DMS153 (cell line): ENCODE measurements around the gene KLHL3.

Experiments
- DNase-seq: peaks from one replicate; lab custom pipeline; 2025; lab: John Stamatoyannopoulos, UW

Gene KLHL3

GRCh38 chr5:137708796-137709559 is 26.9 kb downstream of the KLHL3 start:
- DNase-seq, result no peak

GRCh38 chr5:137708062-137708461 is 27.8 kb downstream of the KLHL3 start:
- DNase-seq, result no peak

GRCh38 chr5:137706841-137707240 is 29.0 kb downstream of the KLHL3 start:
- DNase-seq, result no peak

- DNase-seq, result no peak
These were observed 30.8 kb downstream of the KLHL3 start for GRCh38 chr5:137705106-137705505.

GRCh38 chr5:137703565-137703964 is 32.3 kb downstream of the KLHL3 start:
- no peak for DNase-seq

- no peak for DNase-seq
These were observed 35.6 kb downstream of the KLHL3 start for GRCh38 chr5:137700282-137700680.

- no peak for DNase-seq
These were observed 36.3 kb downstream of the KLHL3 start for GRCh38 chr5:137699336-137700281.

- no peak for DNase-seq
These were observed 39.4 kb downstream of the KLHL3 start for GRCh38 chr5:137696481-137696880.

- no peak for DNase-seq
These were observed 40.0 kb downstream of the KLHL3 start for GRCh38 chr5:137695651-137696428.

- no peak for DNase-seq
These were observed 41.8 kb downstream of the KLHL3 start for GRCh38 chr5:137693951-137694721.

GRCh38 chr5:137693307-137693950 is 42.5 kb downstream of the KLHL3 start:
- DNase-seq, result no peak

GRCh38 chr5:137689306-137689705 is 46.6 kb downstream of the KLHL3 start:
- no peak for DNase-seq

- DNase-seq, result no peak
These were observed 47.6 kb downstream of the KLHL3 start for GRCh38 chr5:137688210-137688840.

- no peak for DNase-seq
These were observed 51.1 kb downstream of the KLHL3 start for GRCh38 chr5:137684761-137685160.

GRCh38 chr5:137681191-137681590 is 54.7 kb downstream of the KLHL3 start:
- no peak for DNase-seq

- DNase-seq, result no peak
These were observed 56.0 kb downstream of the KLHL3 start for GRCh38 chr5:137679910-137680309.

GRCh38 chr5:137679195-137679594 is 56.7 kb downstream of the KLHL3 start:
- DNase-seq, result no peak

- no peak for DNase-seq
These were observed 63.0 kb downstream of the KLHL3 start for GRCh38 chr5:137672881-137673280.

GRCh38 chr5:137672001-137672400 is 63.9 kb downstream of the KLHL3 start:
- no peak for DNase-seq

GRCh38 chr5:137669811-137670210 is 66.1 kb downstream of the KLHL3 start:
- DNase-seq, result no peak
